Astrocyte (in vitro differentiated cells and primary cell): ENCODE data around the gene PRKAR2B. TPM values are rescaled to one million over a fixed set of nuclear protein-coding genes. Genes with fewer than 3 reads are reported as not detected.

Source experiments
- DNase-seq: peaks from one replicate; pipeline ENCODE4 v3.0.0-alpha.2; 2010; ENCODE audit warnings: low read depth
- FAIRE-seq: peaks from 2 replicates; lab custom pipeline; 2011; peaks lifted over from hg19 to GRCh38; lab: Jason Lieb, UNC
- H2AFZ ChIP-seq: 2 replicates; pipeline ENCODE4 v1.6.0; 2012; ENCODE audit warnings: low read depth, low read length, inconsistent platforms
- H3K27ac ChIP-seq: 2 replicates; pipeline ENCODE4 v1.5.1; 2011; ENCODE audit warnings: low read depth, low read length, inconsistent platforms
- H3K27me3 ChIP-seq: 2 replicates; pipeline ENCODE4 v1.6.0; 2011; ENCODE audit warnings: low read length, inconsistent platforms; ENCODE audit not compliant: insufficient read depth
- H3K36me3 ChIP-seq: 2 replicates; pipeline ENCODE4 v1.5.1; 2011; ENCODE audit warnings: low read length, inconsistent platforms; ENCODE audit not compliant: insufficient read depth
- H3K4me1 ChIP-seq: 2 replicates; pipeline ENCODE4 v1.5.1; 2011; ENCODE audit warnings: low read length, inconsistent platforms; ENCODE audit not compliant: insufficient read depth
- H3K4me2 ChIP-seq: 2 replicates; pipeline ENCODE4 v1.6.0; 2012; ENCODE audit warnings: low read length, inconsistent platforms
- H3K4me3 ChIP-seq: 2 replicates; pipeline ENCODE4 v1.5.1; 2011; ENCODE audit warnings: low read depth, mild to moderate bottlenecking, low read length, inconsistent platforms; ENCODE audit not compliant: insufficient read depth
- H3K79me2 ChIP-seq: 2 replicates; pipeline ENCODE4 v1.6.0; 2012; ENCODE audit warnings: mild to moderate bottlenecking, low read length, inconsistent platforms; ENCODE audit not compliant: insufficient read depth
- H3K9ac ChIP-seq: 2 replicates; pipeline ENCODE4 v1.6.0; 2012; ENCODE audit warnings: mild to moderate bottlenecking, low read length, inconsistent platforms
- H3K9me3 ChIP-seq: 2 replicates; pipeline ENCODE4 v1.5.1; 2012; ENCODE audit warnings: low read depth, mild to moderate bottlenecking, low read length, inconsistent platforms; ENCODE audit not compliant: insufficient read depth
- H4K20me1 ChIP-seq: 2 replicates; pipeline ENCODE4 v1.6.0; 2012; ENCODE audit warnings: low read length, inconsistent platforms; ENCODE audit not compliant: insufficient read depth
- H3K27ac Mint-ChIP-seq: one replicate; pipeline ENCODE4 v1.8.0; 2021; ENCODE audit warnings: mild to moderate bottlenecking, mixed read lengths; ENCODE audit not compliant: unreplicated experiment
- H3K27me3 Mint-ChIP-seq: one replicate; pipeline ENCODE4 v1.8.0; 2021; ENCODE audit warnings: low read depth, mixed read lengths; ENCODE audit not compliant: unreplicated experiment
- H3K36me3 Mint-ChIP-seq: one replicate; pipeline ENCODE4 v1.8.0; 2021; ENCODE audit warnings: low read depth, mixed read lengths; ENCODE audit not compliant: unreplicated experiment
- H3K4me1 Mint-ChIP-seq: one replicate; pipeline ENCODE4 v1.8.0; 2021; ENCODE audit warnings: low read depth, mixed read lengths; ENCODE audit not compliant: unreplicated experiment
- H3K4me3 Mint-ChIP-seq: one replicate; pipeline ENCODE4 v1.8.0; 2021; ENCODE audit warnings: mild to moderate bottlenecking, moderate library complexity, mixed read lengths; ENCODE audit not compliant: unreplicated experiment
- H3K9me3 Mint-ChIP-seq: one replicate; pipeline ENCODE4 v1.8.0; 2021; ENCODE audit warnings: mild to moderate bottlenecking, mixed read lengths; ENCODE audit not compliant: unreplicated experiment
- EZH2 ChIP-seq: IDR thresholded peaks from 2 replicates; pipeline ENCODE4 v1.6.1; 2012; ENCODE audit warnings: mild to moderate bottlenecking, low read length, inconsistent platforms; ENCODE audit not compliant: insufficient read depth
- total RNA-seq: library from RNA; stranded (reverse); gene quantifications from 2 replicates; pipeline ENCODE4 v1.2.1, GENCODE V29; 2021
- TF ChIP-seq, protein P1 (sequence below): IDR thresholded peaks from 2 replicates; pipeline ENCODE4 v1.5.1; 2011; ENCODE audit warnings: low read depth, mild to moderate bottlenecking, inconsistent platforms, low read length, moderate library complexity; ENCODE audit not compliant: insufficient read depth

PRKAR2B gene
- total RNA-seq, 1 donor from 2014 or later: 7.6 TPM

- no peaks in the 10 kb centered on the region for H3K27me3 ChIP-seq
- no peaks in the 10 kb centered on the region for H3K9me3 Mint-ChIP-seq
- peaks cover 61% of the 10 kb centered on the region for H3K79me2 ChIP-seq
- H3K27me3 Mint-ChIP-seq: no peaks in the 10 kb centered on the region
- H3K36me3 Mint-ChIP-seq: no peaks in the 10 kb centered on the region
- H3K9me3 ChIP-seq: no peaks in the 10 kb centered on the region
- H3K4me3 Mint-ChIP-seq: peak overlapping the region; percentile 50
- no peak overlapping the region for H2AFZ ChIP-seq
- no peaks in the 10 kb centered on the region for H3K4me1 ChIP-seq
- no peak for TF ChIP-seq EZH2
- no peak overlapping the region for H3K4me2 ChIP-seq
- no peak overlapping the region for H3K4me3 ChIP-seq
- H3K4me1 Mint-ChIP-seq: peaks cover 28% of the 10 kb centered on the region
- no peak overlapping the region for H3K27ac Mint-ChIP-seq
- H3K27ac ChIP-seq: no peak overlapping the region
- H3K9ac ChIP-seq: no peak overlapping the region
- no peaks in the 10 kb centered on the region for H3K36me3 ChIP-seq
- peaks cover 46% of the 10 kb centered on the region for H4K20me1 ChIP-seq
- DNase-seq (no peak), FAIRE-seq (no peak)
Measured at GRCh38 chr7:107171496-107171895, 127.0 kb downstream of the PRKAR2B start.

- H3K27ac Mint-ChIP-seq: no peak overlapping the region
- FAIRE-seq: no peak
Measured at GRCh38 chr7:107172276-107173032, 127.9 kb downstream of the PRKAR2B start.

DNA sequence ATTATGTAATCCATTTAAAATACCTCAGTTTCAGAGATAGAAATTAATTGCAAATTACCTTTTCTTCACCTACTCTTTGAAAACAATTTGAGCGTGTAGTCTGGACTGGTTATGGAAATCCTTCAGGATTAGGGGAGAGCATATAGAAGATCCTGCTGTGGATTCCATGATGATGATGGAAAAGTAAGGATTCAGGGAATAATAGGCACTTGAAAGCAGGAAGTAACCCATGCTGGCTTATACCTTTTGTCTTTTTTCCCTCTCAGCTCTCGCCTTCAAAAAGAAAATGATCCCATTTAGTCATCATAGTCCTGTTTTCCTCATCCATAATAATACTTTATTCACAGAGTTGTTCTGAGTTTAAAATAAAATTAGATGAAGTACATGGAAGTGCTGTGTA is 128.7 kb downstream of the PRKAR2B start:
- H3K36me3 ChIP-seq: no peaks in the 10 kb centered on the region
- no peaks in the 10 kb centered on the region for H3K27me3 ChIP-seq
- H3K27ac ChIP-seq: no peak overlapping the region
- H2AFZ ChIP-seq: no peak overlapping the region
- Mint-ChIP-seq H3K9me3 (no peaks in the 10 kb centered on the region), H3K4me1 (peaks cover 28% of the 10 kb centered on the region), H3K36me3 (no peaks in the 10 kb centered on the region), H3K4me3 (no peak overlapping the region), H3K27me3 (no peaks in the 10 kb centered on the region), H3K27ac (no peak overlapping the region)
- H4K20me1 ChIP-seq: peaks cover 61% of the 10 kb centered on the region
- H3K4me2 ChIP-seq: no peak overlapping the region
- no peak overlapping the region for H3K4me3 ChIP-seq
- H3K79me2 ChIP-seq: peaks cover 78% of the 10 kb centered on the region
- no peaks in the 10 kb centered on the region for H3K4me1 ChIP-seq
- H3K9me3 ChIP-seq: no peaks in the 10 kb centered on the region
- TF ChIP-seq EZH2: no peak
- TF ChIP-seq, protein P1, sequence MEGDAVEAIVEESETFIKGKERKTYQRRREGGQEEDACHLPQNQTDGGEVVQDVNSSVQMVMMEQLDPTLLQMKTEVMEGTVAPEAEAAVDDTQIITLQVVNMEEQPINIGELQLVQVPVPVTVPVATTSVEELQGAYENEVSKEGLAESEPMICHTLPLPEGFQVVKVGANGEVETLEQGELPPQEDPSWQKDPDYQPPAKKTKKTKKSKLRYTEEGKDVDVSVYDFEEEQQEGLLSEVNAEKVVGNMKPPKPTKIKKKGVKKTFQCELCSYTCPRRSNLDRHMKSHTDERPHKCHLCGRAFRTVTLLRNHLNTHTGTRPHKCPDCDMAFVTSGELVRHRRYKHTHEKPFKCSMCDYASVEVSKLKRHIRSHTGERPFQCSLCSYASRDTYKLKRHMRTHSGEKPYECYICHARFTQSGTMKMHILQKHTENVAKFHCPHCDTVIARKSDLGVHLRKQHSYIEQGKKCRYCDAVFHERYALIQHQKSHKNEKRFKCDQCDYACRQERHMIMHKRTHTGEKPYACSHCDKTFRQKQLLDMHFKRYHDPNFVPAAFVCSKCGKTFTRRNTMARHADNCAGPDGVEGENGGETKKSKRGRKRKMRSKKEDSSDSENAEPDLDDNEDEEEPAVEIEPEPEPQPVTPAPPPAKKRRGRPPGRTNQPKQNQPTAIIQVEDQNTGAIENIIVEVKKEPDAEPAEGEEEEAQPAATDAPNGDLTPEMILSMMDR: no peak
- FAIRE-seq (no peak), DNase-seq (no peak)
- no peak overlapping the region for H3K9ac ChIP-seq

More at GRCh38 chr7:107172276-107173032, 127.9 kb downstream of the PRKAR2B start:
- no peaks in the 10 kb centered on the region for H3K4me1 ChIP-seq
- H3K4me2 ChIP-seq: no peak overlapping the region
- no peaks in the 10 kb centered on the region for H3K27me3 ChIP-seq
- H3K27ac ChIP-seq: no peak overlapping the region
- Mint-ChIP-seq H3K27me3 (no peaks in the 10 kb centered on the region), H3K4me3 (no peak overlapping the region), H3K36me3 (no peaks in the 10 kb centered on the region), H3K4me1 (peaks cover 28% of the 10 kb centered on the region), H3K9me3 (no peaks in the 10 kb centered on the region)
- no peak overlapping the region for H2AFZ ChIP-seq
- H4K20me1 ChIP-seq: peaks cover 55% of the 10 kb centered on the region
- no peak for TF ChIP-seq EZH2
- TF ChIP-seq, protein P1: no peak
- no peaks in the 10 kb centered on the region for H3K36me3 ChIP-seq
- H3K79me2 ChIP-seq: peaks cover 71% of the 10 kb centered on the region
- H3K9ac ChIP-seq: no peak overlapping the region
- no peak for DNase-seq
- no peaks in the 10 kb centered on the region for H3K9me3 ChIP-seq
- H3K4me3 ChIP-seq: no peak overlapping the region
